Neuron (in vitro differentiated cells): ENCODE results near the gene PGLYRP2.

Experiments
- H2AFZ ChIP-seq: one replicate; pipeline ENCODE4 v1.6.1; 2013; ENCODE audit warnings: low read depth, mild to moderate bottlenecking, inconsistent platforms, low read length, moderate library complexity
- H3K27me3 ChIP-seq: one replicate; pipeline ENCODE4 v1.6.1; 2013; ENCODE audit warnings: low read length; ENCODE audit not compliant: insufficient read depth
- H3K36me3 ChIP-seq: one replicate; pipeline ENCODE4 v1.6.1; 2013; ENCODE audit warnings: low read length; ENCODE audit not compliant: insufficient read depth
- H3K4me1 ChIP-seq: one replicate; pipeline ENCODE4 v1.6.1; 2013; ENCODE audit warnings: low read length; ENCODE audit not compliant: insufficient read depth
- H3K4me3 ChIP-seq: 2 replicates; pipeline ENCODE4 v1.5.1; 2013; ENCODE audit warnings: mild to moderate bottlenecking, low read length, moderate library complexity
- H3K9me3 ChIP-seq: one replicate; pipeline ENCODE4 v1.6.1; 2013; ENCODE audit warnings: low read length

Gene PGLYRP2

DNA sequence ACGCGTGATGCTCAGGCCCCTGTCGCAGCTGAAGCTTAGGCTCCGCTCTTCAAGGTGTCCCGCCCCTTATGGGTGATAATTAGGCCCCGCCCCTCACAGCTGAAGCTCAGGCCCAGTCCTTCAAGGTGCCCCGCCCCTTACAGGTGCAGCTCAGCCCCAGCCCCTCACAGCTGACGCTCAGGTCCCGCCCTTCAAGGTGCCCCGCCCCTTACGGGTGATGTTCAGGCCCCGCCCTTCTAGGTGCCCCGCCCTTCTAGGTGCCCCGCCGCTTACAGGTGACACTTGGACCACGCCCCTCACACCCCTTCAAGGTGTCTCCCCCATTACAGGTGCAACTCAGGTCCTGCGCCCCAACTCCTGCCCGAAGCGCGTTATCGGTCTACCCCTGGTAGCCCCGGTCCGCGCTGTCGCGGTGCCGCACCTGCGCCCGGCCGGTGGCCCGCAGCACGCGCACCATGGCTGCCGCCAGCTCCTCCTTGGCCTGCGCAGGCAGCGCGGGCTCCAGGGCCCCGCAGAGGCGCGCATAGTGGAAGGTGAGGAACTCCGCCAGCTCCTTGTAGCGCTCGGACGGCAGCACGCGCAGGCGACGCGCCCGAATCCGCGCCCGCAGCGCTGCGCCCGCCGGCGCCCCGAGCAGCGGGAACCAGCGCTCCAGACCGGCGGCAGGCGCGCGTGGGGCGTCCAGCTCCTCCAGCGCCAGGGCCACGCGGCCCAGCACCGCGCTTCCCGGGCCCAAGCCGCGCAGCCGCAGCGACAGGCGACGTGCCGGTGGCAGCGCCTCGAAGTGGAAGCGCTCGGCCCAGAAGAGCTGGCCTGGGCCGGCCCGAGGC lies 22.2 kb downstream of the PGLYRP2 start:
- Histone ChIP-seq H2AFZ (no peak overlapping the region), H3K27me3 (peaks cover 80% of the 10 kb centered on the region), H3K9me3 (no peaks in the 10 kb centered on the region), H3K4me1 (peaks cover 5% of the 10 kb centered on the region), H3K36me3 (no peaks in the 10 kb centered on the region), H3K4me3 (no peak overlapping the region)

DNA sequence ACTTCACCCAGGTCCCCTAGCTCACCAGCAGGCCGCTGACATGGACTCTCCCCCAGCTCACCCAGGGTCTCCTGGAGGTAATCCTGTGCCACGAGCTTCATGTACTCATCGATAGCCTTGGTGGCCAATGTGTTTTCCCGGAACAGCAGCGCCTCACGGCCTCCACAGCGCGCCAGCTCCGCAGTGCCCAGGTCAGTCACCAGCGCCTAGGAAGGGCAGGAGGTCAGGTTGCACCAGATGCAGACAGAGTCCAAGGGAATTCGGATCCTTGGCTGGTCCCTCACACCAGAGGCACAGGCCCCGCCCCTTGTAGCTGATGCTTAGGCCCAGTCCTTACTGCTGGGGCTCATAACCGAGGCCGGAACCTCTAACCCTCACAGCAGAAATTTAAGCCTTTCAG lies 22.9 kb downstream of the PGLYRP2 start:
- H3K4me1 ChIP-seq = peaks cover 5% of the 10 kb centered on the region
- no peaks in the 10 kb centered on the region for H3K9me3 ChIP-seq
- H3K27me3 ChIP-seq = peaks cover 76% of the 10 kb centered on the region
- no peak overlapping the region for H2AFZ ChIP-seq
- H3K36me3 ChIP-seq = no peaks in the 10 kb centered on the region
- H3K4me3 ChIP-seq = no peak overlapping the region

DNA sequence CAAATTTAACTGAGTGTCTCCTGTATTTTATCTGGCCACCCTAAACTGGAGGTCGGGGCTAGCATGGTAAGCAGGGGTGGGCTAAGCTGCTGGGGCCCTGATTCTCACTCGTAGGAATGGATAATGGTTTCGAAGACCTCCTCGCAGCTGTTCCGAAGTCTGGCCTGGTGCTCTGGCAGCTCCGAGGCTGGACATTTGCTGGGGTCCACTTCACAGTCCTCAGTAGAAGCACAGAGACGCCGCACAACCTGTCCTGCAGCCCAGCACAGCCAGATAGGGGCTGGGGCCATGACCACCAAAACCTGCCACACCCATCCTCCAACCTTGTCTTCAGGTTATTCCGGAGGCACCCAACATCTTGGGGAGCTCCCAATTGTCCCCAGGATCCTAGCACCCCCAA lies 23.3 kb downstream of the PGLYRP2 start:
- H2AFZ ChIP-seq = no peak overlapping the region
- H3K27me3 ChIP-seq = peaks cover 72% of the 10 kb centered on the region
- peaks cover 5% of the 10 kb centered on the region for H3K4me1 ChIP-seq
- H3K4me3 ChIP-seq = no peak overlapping the region
- H3K9me3 ChIP-seq = no peaks in the 10 kb centered on the region
- no peaks in the 10 kb centered on the region for H3K36me3 ChIP-seq

DNA sequence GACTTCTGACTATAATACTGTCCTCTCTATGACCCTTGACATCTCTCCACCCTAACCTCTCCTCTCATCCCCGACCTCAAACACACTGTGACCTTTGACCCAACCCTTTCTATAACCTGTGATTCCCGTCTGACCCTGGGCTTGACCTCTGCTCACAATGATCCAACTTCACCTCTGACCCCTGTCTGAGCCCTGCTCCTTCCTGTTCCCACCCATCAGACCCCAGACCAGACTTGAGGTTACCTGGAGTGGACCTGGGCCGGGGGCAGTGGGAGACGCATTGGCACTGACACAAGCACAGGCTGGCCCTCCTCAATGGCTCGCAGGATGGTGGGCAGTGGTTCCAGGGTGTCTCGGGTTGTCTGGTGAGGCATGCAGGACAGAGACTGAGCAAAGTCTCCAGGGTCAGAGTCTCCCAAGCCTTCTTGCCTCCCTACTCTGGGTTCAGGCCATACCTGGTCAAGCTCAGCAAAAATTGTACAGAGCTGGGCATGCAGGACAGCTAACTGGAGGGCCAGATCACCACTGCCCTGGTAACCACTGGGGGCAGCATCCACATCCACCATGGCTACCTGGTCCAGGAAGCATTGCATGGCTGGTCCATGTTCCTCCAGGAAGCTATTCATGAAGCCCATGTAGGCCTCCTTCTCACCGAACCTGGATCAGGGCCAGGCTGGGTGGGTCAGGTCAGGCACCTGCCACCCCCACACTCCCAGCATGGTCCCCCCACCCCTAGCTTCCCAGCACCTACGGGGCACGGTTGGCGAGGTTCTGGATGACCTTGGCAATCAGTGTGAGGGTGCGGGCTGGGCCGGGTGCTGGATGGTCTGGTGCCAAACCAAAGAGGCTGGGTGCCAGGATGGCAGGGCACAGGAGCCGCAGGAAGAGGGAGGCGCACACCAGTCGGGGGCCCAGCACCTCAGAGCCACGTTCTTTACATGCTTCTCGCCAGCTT lies 25.1 kb downstream of the PGLYRP2 start:
- Histone ChIP-seq H3K4me1 (peaks cover 5% of the 10 kb centered on the region), H3K27me3 (peaks cover 58% of the 10 kb centered on the region), H3K9me3 (no peaks in the 10 kb centered on the region), H3K4me3 (no peak overlapping the region), H2AFZ (no peak overlapping the region), H3K36me3 (no peaks in the 10 kb centered on the region)

DNA sequence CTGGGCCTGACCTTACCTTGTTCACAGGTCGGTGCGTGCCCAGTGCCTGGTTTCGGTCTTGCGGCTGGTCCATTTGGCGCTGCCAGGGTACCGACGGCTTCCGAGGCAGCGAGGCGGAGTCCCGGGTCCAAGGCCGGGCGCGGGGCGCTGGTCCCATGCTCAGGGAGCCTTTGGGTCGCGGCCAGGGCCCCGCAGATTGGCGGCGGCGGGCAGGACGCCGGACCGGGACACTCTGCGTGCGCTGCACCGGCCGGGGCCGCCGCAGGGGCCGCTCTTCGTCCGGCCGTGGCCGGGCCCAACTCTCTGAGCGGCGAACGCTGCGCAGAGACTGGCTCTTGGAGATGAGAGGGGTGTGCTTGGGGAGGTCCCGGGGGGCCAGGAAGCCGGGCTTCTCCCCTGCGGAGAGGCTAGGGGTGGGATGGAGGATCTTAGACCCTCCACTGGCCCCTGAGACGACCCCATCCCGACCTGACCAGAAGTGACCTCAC lies 26.2 kb downstream of the PGLYRP2 start:
- peaks cover 52% of the 10 kb centered on the region for H3K27me3 ChIP-seq
- H3K4me3 ChIP-seq = peak overlapping the region; percentile 31

DNA sequence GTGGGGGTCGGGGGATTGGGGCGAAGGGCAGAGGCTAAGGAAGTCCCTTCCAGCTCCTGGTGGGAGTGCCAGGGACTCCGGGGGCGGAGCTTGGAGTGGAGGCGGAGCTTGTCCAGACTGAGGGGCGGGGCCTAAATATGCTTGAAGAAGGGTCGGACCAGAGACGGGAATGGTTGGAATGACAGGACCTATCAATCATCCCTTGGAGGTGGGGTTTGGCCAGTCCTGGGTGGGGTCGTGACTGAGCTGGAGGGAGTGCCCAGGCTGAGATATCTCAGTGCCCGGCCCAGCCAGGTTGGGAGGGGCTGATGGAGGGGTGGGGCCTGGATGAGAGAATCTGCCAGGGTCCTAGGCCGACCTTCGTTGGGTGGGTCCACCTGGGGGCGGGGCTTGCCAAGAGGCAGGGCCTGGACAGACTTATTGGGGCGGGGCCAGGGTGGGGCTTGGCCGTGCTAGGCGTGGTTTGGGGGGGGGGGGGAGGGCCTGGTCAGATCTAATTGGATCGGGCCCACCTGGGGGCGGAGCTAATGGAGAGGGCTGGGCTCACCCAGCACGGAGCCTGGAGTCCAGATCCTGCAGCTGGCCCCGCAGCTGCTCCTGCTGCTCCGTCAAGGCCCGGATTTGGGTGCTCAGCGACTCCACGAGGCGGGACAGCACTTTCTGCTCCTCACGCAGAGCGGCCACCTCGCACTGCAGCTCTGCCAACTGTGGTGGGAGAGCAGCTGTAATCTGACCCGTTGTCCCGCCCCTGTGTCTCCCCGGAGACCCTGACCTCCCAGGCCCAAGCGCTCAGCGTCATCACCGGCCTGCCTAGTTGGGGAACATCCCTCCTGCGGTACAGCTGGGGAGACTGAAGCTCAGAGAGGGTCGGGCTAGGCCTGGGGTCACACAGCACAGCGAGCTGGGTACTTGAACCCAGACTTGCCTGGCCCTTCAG lies 26.9 kb downstream of the PGLYRP2 start:
- Histone ChIP-seq H3K36me3 (peaks cover 5% of the 10 kb centered on the region), H3K9me3 (no peaks in the 10 kb centered on the region), H3K4me3 (peak overlapping the region; percentile 31), H2AFZ (no peak overlapping the region), H3K27me3 (peaks cover 45% of the 10 kb centered on the region), H3K4me1 (peaks cover 14% of the 10 kb centered on the region)

More for the DNA sequence above, 26.2 kb downstream of the PGLYRP2 start:
- Histone ChIP-seq H3K4me1 (peaks cover 14% of the 10 kb centered on the region), H3K9me3 (no peaks in the 10 kb centered on the region), H3K36me3 (no peaks in the 10 kb centered on the region), H2AFZ (no peak overlapping the region)

DNA sequence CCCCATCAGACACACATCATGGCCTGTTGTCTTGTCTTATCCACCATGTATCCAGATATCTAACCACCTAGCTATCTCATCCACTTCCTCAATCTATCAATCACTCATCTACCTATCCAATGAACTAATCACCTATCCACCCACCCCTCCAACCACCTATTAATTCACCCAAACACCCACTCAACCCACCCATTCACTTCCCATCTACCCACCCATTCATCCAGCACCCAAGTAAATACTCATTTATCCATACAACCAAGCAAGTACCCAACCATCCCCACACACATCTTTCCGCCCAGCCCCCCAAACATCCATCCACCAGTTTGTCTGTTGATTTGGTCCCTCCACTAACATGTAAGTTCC lies 28.8 kb downstream of the PGLYRP2 start:
- Histone ChIP-seq H3K4me1 (peaks cover 14% of the 10 kb centered on the region), H3K36me3 (peaks cover 10% of the 10 kb centered on the region), H2AFZ (peak overlapping the region; percentile 6), H3K4me3 (peak overlapping the region; percentile 37), H3K9me3 (no peaks in the 10 kb centered on the region), H3K27me3 (peaks cover 26% of the 10 kb centered on the region)

DNA sequence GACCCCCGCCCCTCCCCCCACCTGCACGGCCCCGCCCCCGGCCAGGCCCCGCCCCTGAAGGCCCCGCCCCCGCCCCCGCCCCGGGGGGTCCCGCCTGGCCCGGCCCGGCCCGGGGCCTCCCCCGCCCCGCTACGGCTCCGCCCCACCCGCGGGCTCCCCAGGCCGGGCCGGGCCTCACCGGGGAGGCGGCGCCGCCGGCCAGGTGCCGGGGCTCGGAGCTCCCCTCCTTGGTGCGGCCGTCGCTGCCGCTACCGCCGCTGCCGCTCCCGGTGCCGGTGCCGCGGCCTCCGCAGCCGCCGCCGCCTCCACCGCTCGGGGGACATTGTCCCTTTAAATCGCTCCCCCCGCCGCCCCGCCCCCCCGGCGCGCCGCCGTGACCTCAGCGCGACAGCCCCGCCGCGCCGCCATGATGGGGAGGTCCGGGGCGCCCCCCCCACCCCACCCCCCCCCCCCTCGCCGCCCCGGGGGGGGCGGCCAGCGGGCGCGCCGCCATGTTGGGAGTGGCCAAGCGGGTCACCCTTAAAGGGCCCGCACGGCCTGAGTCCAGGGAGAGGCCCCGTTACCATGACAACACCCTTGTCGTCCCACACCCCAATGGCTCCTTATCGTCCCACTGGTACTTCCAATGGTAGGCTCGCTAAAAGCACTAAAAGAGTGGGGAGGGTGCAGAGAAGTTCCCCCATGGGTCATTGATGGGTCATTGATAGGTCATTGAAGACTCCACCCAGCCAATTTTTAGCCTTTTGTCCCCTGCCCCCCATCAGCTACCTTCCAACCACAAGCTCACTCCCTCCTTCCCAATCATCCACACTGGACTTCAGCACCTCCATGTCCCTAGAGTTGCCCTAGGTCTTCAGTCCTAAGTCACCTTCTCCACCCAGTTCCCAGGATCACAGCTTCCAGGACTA lies 29.4 kb downstream of the PGLYRP2 start, which contains the start of gene WIZ:
Gene WIZ, minus strand, starts transcription at position 337 of the 908 bp plus-strand sequence. CDS start 1,649 bp downstream, outside the sequence.
- Histone ChIP-seq H3K27me3 (peaks cover 20% of the 10 kb centered on the region), H3K36me3 (peaks cover 10% of the 10 kb centered on the region), H3K4me1 (peaks cover 14% of the 10 kb centered on the region), H3K9me3 (no peaks in the 10 kb centered on the region), H2AFZ (peak within 1 kb of the TSS; percentile 74), H3K4me3 (peak within 1 kb of the TSS; percentile 62)

DNA sequence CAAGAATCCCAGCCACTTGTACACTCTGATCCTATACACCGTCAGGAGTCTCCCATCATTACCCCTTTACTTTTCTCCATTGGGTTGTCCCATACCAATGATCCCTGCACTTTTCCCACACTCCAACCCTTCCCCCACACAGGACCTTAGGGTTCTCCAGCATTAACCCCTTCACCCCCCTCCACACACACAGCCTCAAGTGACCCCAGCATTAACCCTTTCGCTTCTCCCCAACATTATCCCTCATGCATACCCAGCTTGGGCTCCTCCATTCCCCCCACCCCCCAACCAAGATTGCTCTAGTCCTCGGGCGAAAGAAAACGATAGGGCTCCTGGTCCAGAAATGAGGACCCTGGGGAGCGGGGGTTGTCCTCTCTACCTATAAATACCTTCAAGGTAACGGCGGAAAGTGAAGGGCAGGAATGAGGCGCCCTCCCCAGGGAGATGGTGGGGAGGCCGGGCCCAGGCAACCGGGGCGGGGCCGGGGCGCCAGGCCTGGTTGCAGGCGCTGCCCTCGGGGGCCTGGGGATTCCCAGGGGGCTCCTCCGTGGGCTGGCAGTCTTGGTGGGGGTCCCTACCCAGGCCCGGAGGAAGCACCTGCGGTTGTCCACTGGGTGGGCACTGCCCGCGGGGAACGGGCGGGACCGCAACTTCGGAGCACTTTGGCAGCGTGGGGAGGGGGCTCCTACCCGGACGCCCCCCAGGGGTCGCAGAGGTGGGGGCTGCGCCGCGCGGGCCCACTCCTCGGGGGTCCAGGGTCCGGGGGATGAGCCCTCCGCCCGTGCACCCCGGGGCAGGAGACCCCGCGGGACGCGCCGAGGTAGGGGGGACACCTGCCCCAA lies 30.3 kb downstream of the PGLYRP2 start:
- Histone ChIP-seq H3K27me3 (peaks cover 11% of the 10 kb centered on the region), H2AFZ (peak overlapping the region; percentile 74), H3K36me3 (peaks cover 10% of the 10 kb centered on the region), H3K4me1 (peaks cover 14% of the 10 kb centered on the region), H3K4me3 (peak overlapping the region; percentile 62), H3K9me3 (no peaks in the 10 kb centered on the region)

DNA sequence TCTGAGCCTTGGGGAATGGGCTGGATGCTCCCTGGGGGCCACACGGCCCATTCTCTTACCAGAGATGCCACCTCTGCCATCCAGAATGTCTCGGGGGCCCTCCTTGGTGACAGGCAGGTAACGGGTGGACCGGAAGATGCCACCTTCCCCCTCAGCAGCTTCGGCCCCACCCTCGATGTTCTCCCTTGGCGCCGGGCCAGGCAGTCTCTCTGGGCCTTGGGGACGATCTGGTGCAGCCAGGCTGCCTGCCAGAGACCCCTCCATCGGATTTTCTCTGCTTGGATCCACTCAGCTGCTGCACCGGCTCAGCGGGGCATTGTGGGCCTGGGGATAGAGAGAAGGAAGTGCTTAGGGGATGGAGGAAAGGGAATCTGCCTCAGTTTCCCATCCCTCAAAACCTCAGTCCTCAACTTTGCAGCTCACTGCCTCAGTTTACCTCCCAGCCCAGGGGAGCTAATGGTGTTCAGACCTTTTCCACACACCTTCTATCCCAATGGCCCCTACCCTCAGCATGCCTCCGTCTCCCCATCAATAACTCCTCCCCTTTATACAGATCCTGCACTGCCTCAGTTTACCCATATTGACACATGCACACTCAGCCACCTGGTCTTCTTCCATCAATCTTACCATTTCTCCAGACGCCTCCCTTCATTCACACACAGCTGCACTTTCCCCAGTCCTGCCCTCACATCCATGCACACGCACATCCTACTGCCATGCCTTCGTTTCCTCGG lies 31.1 kb downstream of the PGLYRP2 start:
- Histone ChIP-seq H3K4me3 (peak overlapping the region; percentile 62), H3K4me1 (peaks cover 14% of the 10 kb centered on the region), H3K9me3 (no peaks in the 10 kb centered on the region), H3K36me3 (peaks cover 10% of the 10 kb centered on the region), H3K27me3 (peaks cover 4% of the 10 kb centered on the region), H2AFZ (no peak overlapping the region)
